Measurements from ENCODE around the gene DERL2. TPM values are rescaled to one million over a fixed set of nuclear protein-coding genes. Genes with fewer than 3 reads are reported as not detected.

The DERL2 gene
- total RNA-seq, 1 experiment from 2014 or later: 38.7 TPM

- H2AFZ ChIP-seq (ENCODE audit: low read length): no peak overlapping the region
- peaks cover 5% of the 10 kb centered on the region for H3F3A ChIP-seq (ENCODE audit: low read length, unreplicated experiment)
- H3K27me3 ChIP-seq (ENCODE audit: low read length): no peaks in the 10 kb centered on the region
- CTCF ChIA-PET: no interaction called here
- intact Hi-C loops (cut with micrococcal nuclease): no loop called here
- TF ChIP-seq EZH2phosphoT487 (IDR thresholded peaks at IDR 0.05; ENCODE audit: borderline replicate concordance, low read length) (no peak), EZH2 (IDR thresholded peaks at IDR 0.05; ENCODE audit: low read length, unreplicated experiment) (no peak), CTCF (conservative IDR thresholded peaks at IDR 0.05; ENCODE audit: low read depth, low read length) (no peak)
- H3K9ac ChIP-seq (ENCODE audit: low read length): no peak overlapping the region
- DNase-seq (no peak), ATAC-seq (no peak)
- H3K4me2 ChIP-seq (ENCODE audit: low read length): no peak overlapping the region
- H3K79me2 ChIP-seq (ENCODE audit: low read length): no peaks in the 10 kb centered on the region
- no peak overlapping the region for H3K4me3 ChIP-seq (ENCODE audit: low read length)
- H3K9me2 ChIP-seq (replicated peaks; ENCODE audit: low read length): no peaks in the 10 kb centered on the region
- no peaks in the 10 kb centered on the region for H3K9me3 ChIP-seq (ENCODE audit: low read length)
- no peaks in the 10 kb centered on the region for H4K20me1 ChIP-seq (ENCODE audit: low read length)
- no peaks in the 10 kb centered on the region for H3K36me3 ChIP-seq (ENCODE audit: low read depth, low read length)
- POLR2A ChIA-PET (ENCODE audit: unreplicated experiment): no interaction called here
- BruUV-seq (replicated peaks): no TSS peak
- H3K4me1 ChIP-seq (ENCODE audit: insufficient read depth, low read length): peaks cover 16% of the 10 kb centered on the region
- H3K27ac ChIP-seq (ENCODE audit: low read length): no peak overlapping the region
Measured at GRCh38 chr17:5514976-5515375, 29.0 kb upstream of the DERL2 start.

DNA sequence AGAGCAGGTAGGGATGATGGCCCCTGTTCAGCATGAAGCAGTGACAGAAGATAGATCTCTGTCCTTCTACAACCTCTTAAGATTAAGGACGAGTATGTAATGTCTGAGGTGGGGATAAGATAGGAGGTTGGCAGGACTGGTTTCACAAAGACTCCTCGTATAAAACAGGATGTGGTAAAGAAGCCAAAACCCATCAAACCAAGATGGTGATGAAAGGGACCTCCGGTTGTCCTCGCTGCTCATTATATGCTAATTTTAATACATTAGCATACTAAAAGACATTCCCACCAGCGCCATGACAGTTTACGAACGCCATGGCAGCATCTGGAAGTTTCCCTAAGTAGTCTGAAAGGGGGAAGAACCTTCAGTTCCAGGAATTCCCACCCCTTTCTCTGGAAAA lies 27.6 kb upstream of the DERL2 start:
- no peaks in the 10 kb centered on the region for H3K36me3 ChIP-seq (ENCODE audit: low read depth, low read length)
- H3K4me1 ChIP-seq (ENCODE audit: insufficient read depth, low read length): peaks cover 16% of the 10 kb centered on the region
- no peak overlapping the region for H3K9ac ChIP-seq (ENCODE audit: low read length)
- H3K27ac ChIP-seq (ENCODE audit: low read length): no peak overlapping the region
- H2AFZ ChIP-seq (ENCODE audit: low read length): no peak overlapping the region
- peaks cover 5% of the 10 kb centered on the region for H3F3A ChIP-seq (ENCODE audit: low read length, unreplicated experiment)
- intact Hi-C loops (cut with micrococcal nuclease): no loop called here
- no peaks in the 10 kb centered on the region for H3K79me2 ChIP-seq (ENCODE audit: low read length)
- DNase-seq (no peak), ATAC-seq (no peak)
- H3K4me2 ChIP-seq (ENCODE audit: low read length): no peak overlapping the region
- no peaks in the 10 kb centered on the region for H3K9me2 ChIP-seq (replicated peaks; ENCODE audit: low read length)
- H4K20me1 ChIP-seq (ENCODE audit: low read length): no peaks in the 10 kb centered on the region
- no peaks in the 10 kb centered on the region for H3K27me3 ChIP-seq (ENCODE audit: low read length)
- POLR2A ChIA-PET (ENCODE audit: unreplicated experiment): no interaction called here
- no TSS peak for BruUV-seq (replicated peaks)
- no peak overlapping the region for H3K4me3 ChIP-seq (ENCODE audit: low read length)
- no peaks in the 10 kb centered on the region for H3K9me3 ChIP-seq (ENCODE audit: low read length)
- no peak for TF ChIP-seq CTCF (conservative IDR thresholded peaks at IDR 0.05; ENCODE audit: low read depth, low read length)
- TF ChIP-seq EZH2 (IDR thresholded peaks at IDR 0.05; ENCODE audit: low read length, unreplicated experiment): no peak
- no peak for TF ChIP-seq EZH2phosphoT487 (IDR thresholded peaks at IDR 0.05; ENCODE audit: borderline replicate concordance, low read length)
- CTCF ChIA-PET: no interaction called here

DNA sequence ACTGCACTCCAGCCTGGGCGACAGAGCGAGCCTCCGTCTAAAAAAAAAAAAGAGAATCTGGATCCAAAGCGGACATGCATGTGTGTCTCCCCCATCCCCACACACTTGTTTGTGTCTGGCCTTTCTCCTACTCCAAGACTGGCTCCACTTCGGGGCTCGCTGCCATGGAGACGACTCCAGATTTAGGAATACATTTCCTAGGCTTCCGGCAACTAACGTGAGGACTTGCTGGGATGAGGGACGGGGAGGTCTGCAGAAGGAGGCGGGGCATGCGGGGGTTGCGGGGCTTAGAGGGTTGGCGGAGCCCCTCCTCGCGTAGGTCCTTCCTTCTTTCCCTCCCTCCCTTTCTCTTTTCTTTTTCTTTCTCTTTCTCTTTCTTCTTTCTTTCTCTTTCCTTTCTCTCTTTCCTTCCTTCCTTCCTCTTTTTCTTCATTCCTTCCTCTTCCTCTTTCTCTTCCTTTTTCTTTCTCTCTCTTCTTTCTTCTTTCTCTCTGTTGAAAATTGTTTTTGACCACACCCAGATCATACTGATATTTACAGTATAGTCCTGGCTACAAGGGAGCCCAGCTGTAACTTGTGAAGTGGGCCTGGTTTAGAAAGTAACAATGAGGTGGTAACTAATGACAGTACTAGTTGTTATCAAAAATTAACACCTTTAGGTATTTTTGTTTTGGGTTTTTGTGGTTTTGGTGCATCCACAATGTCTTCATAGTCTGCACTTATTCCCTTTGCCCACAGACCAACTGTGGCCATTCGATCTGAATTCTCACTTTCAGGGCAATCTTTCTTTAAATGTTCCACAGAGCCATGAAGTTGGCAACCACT lies 25.6 kb upstream of the DERL2 start:
- ChIA-PET POLR2A (ENCODE audit: unreplicated experiment) (no interaction called here), CTCF (no interaction called here)
- ATAC-seq (no peak), DNase-seq (no peak)
- H3K36me3 ChIP-seq (ENCODE audit: low read depth, low read length): no peaks in the 10 kb centered on the region
- H3K4me1 ChIP-seq (ENCODE audit: insufficient read depth, low read length): peaks cover 11% of the 10 kb centered on the region
- no peaks in the 10 kb centered on the region for H3K27me3 ChIP-seq (ENCODE audit: low read length)
- H3K79me2 ChIP-seq (ENCODE audit: low read length): no peaks in the 10 kb centered on the region
- no peaks in the 10 kb centered on the region for H4K20me1 ChIP-seq (ENCODE audit: low read length)
- no peak for TF ChIP-seq EZH2phosphoT487 (IDR thresholded peaks at IDR 0.05; ENCODE audit: borderline replicate concordance, low read length)
- no peak for TF ChIP-seq CTCF (conservative IDR thresholded peaks at IDR 0.05; ENCODE audit: low read depth, low read length)
- no peak for TF ChIP-seq EZH2 (IDR thresholded peaks at IDR 0.05; ENCODE audit: low read length, unreplicated experiment)
- H3K9me2 ChIP-seq (replicated peaks; ENCODE audit: low read length): no peaks in the 10 kb centered on the region
- no peak overlapping the region for H3K4me3 ChIP-seq (ENCODE audit: low read length)
- BruUV-seq (replicated peaks): no TSS peak
- no peak overlapping the region for H2AFZ ChIP-seq (ENCODE audit: low read length)
- peaks cover 1% of the 10 kb centered on the region for H3F3A ChIP-seq (ENCODE audit: low read length, unreplicated experiment)
- intact Hi-C loops (cut with micrococcal nuclease): no loop called here
- H3K27ac ChIP-seq (ENCODE audit: low read length): no peak overlapping the region
- no peak overlapping the region for H3K9ac ChIP-seq (ENCODE audit: low read length)
- no peaks in the 10 kb centered on the region for H3K9me3 ChIP-seq (ENCODE audit: low read length)
- H3K4me2 ChIP-seq (ENCODE audit: low read length): no peak overlapping the region

Data from PC-3 (cell line).